Embryonic facial prominence (tissue), 1 donor: Measurements from ENCODE around the gene SIRT5.

ENCODE experiments used
- DNase-seq: peaks from one replicate; pipeline ENCODE4 v3.0.0-alpha.2; 2016; ENCODE audit errors: extremely low spot score

SIRT5 gene

DNA sequence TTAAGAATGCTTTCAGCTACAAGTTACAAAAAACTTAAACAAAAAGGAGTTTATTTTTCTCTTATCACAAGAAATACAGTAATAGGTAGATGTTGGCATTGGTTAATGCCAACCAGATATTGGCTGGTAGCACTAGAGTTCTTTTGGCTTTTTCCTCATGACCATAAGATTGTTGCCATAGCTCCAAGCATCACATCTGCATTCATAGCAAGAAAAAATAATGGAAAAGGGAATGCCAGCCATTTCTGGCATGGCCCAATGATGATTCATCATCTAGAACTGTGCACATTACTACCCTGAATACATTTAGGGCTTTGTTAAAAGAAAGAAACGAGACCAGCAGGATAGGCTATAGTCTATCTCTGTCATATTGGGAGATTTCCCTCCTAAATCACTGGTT, 20.8 kb upstream of the SIRT5 start:
- no peak for DNase-seq

DNA sequence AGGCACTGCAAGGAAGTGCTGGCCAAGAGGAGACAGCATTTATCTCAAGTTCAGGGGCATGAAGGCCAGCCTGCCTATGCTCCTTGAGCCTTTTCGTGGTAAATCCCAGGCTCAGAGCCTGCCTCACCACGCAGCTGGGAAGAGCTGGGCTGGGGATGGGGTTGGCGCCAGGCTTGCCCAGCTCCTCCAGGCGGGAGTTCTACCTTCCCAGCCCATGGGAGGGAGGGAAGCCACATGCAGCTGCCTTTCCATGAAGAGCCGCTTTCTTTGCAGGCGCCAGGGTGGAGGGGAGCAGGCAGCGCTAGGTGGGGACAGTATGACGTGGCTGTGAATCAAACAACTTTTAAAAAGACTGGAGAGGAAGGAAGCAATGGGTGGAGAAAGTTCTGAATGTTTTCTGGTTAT, 19.5 kb upstream of the SIRT5 start:
- no peak for DNase-seq

DNA sequence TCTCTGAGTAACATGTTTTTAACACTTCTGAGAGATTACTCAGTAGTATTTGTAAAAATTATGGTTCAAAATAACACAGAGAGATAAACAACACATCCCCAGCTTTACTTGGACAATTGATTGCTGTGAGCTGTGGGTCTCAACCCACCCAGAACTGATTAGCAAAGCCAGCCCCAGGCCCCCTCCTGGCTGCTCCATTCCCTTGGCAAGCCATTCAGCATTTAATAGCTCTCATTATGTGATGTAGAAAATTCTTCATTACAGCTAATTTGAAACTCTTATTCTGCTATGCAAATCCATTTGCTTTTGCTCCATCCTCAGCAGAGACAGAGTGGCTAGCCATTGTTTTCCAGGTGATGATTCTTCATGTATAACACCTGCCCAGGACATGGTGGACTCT, 16.6 kb upstream of the SIRT5 start:
- no peak for DNase-seq

DNA sequence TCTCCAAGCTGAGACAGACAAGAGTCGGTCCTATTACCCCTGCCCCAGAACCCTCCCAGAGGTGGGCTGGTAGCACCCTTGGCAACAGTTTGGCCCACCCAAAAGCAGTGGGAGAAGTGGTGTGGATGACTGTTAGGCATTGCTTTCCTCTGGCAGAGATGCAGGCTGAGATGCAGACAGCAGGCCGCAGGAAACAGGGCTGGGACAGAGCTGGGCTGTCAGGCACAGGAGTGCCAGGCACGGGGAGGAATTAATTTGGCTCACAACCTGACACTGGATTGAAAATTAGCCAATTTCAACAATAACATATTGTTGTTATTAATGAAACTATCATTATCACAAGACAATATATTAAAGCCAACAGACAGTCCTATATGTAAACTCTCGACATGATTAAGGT, 15.7 kb upstream of the SIRT5 start:
- DNase-seq, result no peak

DNA sequence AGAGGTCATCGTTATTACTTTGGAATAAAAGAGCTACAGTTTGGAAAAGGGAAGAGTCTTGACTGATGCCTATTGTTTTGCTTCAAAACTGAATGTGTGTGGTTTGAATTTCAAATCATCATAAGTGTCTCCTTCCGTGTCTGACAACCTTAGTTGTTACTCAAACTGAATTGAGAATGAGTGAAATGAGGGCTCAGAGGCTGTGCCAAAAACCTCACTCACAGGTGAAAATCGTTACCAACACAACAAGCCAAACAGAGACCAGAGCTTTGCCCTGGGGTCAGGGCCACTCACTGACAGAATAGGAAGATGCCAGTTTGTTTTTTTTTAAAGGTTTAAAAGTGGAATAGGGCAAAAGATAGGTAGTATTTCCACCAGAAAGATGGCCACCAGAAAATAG, 15.2 kb upstream of the SIRT5 start:
- no peak for DNase-seq

DNA sequence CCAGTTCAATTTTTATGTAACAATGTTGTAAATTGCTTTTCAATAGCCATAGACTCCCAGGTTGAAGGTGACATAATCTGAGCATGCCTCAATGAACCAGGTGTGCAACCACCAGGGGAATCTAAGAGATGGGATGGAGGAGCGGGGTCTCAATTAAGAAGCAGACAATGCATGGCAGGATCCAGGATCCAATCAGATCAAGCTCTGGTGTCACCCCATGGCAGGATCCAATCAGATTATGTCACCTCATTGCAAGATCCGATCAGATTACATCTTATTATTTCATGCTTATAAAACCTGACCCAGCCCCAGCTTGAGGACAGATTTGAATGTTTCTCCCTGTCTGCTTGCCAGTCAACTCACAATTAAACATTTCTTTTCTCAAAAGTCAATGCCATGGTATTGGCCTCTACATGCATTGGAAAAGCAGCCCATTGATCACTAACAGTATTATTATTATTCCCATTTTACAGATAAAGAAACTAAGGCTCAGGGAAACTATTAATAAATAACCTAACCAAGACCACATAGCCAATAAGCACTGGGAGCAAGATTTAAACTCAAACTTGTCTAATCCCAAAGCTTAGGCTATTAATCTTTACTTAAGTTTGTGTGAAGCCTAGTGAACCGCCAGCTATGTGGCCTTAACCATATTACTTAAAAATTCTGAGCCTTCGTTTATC, 14.3 kb upstream of the SIRT5 start:
- DNase-seq, result no peak

DNA sequence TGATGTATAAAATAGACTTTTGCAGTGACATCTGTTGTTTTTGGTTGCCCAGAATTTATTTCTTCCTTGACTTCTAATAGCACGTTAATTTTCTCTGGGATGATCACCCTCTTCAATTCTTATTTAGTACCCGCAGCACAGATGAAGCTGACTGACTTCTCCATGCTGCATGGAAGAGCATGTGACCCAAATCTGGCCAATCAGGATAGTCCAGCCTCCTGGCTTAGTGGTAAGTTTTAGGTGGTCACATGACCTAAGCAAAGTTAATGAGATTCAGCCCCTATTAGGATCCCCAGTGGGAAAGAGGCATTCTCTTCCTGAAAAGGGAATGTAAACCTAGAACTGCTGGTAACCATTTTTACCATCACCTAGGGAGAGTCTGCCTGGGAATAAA, 13.8 kb upstream of the SIRT5 start:
- DNase-seq, result no peak

DNA sequence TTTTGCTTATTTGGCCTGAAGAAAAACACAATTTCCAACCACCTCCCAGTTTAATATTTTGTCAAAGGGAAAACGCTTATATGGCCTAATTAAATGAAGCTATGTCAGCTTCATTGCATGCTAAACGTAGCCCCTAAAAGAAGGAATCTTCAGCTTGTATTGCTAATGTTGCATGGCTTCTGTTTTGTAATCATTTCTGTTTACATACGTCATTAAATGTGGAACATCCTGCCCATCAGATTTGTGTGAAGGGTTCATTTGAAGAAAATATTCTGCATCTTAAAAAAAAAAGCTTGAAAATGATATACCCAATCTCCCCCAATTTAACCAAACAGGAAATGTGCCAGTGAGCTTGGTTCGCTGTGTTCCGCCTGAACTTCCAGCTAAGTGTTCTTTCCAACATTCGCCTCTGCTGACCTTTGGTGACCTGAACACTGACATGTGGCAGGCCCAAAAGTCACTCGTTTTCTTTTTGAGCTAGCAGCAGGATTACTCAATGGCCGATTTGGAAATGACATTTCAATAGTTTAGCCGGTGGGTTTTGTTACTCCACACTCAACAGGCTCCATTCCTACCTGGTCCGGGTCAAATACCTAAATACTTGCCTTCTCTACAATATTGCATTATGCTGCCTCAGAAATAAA, 12.7 kb upstream of the SIRT5 start:
- no peak for DNase-seq

DNA sequence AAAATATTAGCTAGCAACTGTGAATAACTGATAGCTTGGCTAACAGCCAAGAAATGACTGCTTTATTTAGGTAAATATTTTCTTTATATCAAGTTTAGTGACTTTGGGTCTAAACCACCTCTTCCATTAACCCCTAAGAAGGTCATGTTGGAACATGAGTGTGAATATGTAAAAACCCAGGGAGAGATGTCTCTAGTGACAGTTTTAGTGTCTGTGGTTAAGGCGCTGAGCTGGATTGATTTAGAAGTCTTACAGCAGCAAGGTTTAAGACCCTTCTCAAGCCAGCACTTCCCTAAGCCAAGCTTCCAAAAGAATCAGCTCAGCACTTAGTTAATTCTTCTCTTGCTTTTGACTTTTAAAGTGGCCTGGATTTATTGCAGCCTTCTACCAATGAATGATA, 11.4 kb upstream of the SIRT5 start:
- DNase-seq, result no peak

DNA sequence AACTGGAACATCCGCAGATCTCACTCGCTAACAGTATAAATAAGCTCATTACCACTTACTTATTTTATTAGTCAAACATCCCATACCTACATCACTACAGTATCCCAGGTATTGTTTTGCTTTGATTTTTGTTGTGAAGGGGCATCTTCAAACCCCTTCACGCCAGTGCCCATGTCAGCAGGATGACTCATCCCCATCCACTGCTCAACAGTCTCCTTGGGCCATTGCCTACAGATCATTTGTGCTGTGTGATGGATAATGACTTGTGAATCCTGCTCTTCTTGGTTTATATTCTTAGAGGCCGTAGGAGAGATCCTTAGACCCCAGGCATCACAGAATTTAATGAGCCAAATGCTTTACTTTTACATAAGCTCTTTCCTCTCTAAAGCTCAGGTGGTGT, 8.5 kb upstream of the SIRT5 start:
- DNase-seq, result no peak

DNA sequence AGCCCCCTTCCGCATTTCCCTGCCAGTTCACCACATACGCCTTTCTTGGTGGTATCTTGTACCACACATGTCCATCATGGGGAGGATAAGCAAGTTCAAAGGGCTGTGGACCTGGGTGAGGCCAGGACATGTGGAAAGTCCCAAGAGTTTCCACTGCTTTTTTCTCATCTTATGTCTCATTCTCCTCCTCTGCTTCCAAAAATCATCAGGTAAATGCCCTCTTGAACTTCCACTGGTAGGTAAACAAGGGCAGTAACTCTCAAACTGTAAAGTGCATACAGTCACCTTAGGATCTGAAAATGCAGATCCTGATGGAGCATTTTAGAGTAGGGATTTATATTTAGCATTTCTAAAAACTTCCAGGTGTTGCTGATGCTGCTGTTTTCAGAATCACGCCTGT, 7.9 kb upstream of the SIRT5 start:
- DNase-seq, result no peak

DNA sequence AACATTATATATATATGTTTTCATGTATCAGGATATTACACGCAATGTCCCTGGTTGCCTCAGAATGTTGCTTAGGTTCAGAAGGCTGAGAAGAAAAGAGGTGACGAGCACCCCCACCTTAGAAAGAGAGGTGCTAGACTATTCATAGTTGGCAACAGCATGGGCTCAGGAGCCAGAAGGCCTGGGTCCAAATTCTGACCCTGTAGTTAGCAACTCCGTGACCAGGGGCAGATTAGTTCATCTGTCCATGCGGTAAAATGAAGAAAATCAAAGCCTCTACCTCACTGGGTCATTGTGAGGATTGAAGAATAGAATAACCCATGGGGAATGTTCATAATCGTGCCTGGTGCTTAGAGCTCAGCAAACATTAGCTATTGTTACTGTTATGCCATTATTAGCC, 5.4 kb upstream of the SIRT5 start:
- no peak for DNase-seq

DNA sequence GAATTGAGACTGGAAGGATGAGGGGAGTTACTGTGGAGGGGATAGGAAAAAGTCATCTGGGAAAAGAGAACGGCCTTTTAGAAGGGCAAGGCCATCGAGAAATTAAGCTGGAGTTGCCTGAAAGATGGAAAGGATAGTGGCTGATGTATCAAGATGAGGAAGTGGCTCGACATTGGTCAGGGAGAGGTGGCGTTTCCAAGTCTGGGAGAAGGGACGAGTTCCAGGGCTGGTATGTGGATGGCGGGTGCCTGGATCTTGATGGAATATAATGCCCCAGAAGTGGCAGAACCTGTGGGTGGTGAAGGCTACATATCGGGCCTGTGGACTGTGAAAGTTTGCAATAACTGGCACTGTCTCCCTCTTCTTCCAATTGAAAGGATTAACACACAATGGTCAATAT, 2.2 kb upstream of the SIRT5 start:
- DNase-seq, result no peak

DNA sequence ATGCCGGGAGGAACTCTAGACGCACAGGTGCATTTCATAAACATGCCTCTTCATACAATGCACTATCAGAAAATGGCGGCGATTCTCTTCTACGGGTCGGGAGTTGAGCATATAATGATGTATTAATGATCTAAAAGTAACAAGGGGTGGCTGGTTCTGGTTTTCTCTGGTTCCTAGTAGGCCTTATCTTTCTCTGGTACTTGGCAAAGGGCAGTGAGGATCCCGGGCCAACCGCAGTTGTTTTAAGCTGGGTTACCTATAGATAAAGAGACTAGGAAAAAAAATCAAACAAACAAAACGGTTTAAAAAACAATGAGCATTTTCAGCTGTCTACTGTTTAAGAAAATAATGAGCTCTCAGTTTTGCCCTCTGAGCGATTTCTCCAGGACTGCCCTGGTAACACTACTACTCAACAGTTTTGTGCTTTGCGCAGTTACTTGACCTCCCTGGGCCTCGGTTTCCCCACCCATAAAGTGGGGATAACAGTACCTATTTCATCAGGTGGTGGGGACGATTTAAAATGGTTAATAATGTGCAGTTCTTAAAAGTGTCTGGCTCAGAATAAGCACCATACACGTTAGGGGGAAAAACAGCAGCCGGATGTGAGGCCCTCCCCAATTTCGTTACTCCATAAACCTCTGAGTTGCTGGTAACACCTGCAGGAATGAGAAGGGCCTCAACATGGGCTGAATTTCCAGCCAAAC, 1.3 kb upstream of the SIRT5 start:
- no peak for DNase-seq

DNA sequence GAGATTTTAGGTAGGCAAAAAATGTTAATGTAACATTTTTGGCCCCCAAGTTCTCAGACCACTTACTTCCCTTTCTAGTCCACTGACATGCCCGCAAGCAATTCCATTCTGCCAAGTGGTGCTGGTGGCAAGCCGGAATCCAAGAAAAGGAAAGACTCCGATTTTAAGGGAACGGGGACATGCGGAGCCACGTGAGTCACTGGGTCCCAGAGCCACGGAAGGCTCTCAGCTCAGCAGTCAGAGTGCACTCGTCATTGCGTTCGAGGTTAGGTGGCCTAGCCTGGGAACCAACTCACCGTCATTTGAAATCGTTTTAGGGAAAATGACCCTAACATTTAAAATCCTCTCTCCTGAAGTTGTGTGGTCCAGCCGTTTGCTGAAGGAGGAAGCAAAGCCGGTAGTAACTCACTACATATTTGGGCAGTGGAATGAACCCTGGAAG, 711 bp upstream of the SIRT5 start:
- DNase-seq, result no peak

DNA sequence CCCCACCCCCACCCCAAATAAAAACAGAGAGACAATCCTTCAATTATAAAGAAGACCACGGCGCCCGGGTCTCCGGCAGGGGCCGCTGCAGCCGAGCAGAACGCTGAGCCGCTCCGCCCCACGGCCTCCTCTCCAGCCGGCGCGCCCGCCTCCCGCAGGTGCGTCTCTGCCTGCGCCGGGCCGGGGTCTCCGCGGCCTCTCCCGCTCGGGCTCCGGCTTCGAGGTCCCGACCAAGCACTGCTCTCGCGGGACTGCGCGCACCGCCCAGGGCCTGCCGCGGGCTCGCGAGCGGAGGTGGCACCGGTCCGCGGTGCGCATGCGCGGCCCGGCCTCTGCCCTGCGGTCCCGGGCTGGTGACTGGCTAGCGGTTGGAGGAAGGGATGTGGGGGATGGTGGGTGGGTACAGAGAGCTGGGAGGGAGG, 241 bp upstream of the SIRT5 start:
- DNase-seq, result peak; percentile 90

DNA sequence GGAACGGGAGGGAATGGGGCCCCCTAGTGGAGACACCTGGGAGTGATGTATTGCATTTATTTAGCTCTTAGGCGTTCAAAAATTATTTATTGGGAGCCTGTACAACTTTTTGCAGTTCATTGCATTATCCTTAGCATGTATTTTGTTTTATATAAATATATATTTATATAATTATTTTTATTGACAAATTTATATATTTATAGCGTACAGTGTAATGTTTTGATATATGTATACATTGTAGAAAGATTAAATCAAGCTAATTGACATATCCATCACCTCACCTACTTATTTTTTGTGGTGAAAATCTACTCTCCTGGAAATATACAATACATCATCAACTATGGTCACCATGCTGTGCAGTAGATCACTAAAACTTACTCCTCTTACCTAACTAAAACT, 975 bp downstream of the SIRT5 start:
- DNase-seq, result no peak

DNA sequence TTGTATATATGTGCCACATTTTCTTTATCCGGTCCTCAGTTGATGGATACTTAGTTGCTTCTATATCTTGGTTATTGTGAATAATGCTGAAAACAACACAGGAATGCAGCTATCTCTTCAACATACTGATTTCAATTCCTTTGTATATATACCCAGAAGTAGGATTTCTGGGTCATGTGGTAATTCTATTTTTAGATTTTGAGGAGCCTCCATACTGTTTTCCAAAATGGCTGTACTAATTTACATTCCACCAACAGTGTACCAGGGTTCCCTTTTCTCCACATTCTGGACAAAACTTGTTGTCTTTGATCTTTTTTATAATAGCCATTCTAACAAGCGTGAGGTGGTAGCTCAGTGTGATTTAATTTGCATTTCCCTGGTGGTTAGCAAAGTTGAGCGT, 1.6 kb downstream of the SIRT5 start:
- no peak for DNase-seq

DNA sequence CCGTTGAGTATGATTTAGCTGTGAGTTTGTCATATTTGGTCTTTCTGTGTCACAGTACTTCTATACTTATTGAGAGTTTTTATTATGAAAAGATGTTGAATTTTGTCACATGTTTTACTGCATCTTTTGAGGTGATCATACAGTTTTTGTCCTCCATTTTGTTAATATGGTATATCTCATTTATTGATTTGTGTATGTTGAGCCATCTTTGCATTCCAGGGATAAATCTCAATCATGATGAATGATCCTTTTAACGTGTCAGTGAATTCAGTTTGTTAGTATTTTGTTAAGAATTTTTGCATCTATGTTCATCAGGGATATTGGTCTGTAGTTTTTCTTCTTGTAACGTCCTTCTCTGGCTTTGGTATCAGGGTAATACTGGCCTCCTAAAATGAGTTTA, 3.5 kb downstream of the SIRT5 start:
- no peak for DNase-seq

DNA sequence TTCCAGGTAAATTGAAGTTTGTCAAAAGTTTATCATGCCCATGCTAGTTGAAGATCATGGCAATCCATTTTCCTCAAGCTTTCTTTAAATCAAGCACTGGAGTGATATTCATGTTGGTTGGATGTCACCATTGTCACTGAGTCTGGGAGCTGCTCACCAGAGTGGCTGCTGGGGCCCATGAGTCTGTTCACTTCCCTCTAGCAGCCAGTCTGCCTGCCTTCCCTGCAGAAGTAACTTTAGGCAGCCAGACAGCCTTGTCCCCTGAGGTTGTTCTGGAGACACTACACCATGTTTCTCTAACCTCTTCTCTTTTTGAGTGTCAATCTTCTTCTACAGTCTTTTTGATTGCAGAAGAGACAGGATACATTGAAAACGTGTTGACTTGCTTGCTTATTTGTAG, 5.5 kb downstream of the SIRT5 start:
- DNase-seq, result no peak

DNA sequence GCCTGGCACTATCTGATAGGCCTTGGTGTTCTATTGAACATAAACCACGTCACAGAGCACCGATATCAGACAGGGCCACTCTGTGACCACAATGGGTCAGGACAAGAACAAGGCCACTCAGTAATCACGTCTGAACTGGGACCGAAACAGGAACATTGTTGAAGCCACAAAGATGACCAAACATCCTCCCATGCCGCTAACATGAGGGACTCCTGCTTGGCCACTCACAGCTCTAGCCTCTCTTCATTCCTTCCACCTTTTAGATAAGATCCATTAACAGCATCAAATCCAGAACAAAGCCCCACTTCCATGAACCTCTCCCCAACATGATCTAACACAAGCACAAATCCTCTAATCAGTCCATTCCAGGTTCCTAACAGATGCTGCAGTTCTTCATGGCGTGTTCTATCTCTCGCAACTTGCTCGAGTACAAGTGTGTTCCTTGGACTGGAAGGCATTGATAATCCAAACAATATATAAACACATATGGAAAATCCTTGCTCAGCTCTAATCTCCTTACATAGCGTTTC, 7.4 kb downstream of the SIRT5 start:
- no peak for DNase-seq

DNA sequence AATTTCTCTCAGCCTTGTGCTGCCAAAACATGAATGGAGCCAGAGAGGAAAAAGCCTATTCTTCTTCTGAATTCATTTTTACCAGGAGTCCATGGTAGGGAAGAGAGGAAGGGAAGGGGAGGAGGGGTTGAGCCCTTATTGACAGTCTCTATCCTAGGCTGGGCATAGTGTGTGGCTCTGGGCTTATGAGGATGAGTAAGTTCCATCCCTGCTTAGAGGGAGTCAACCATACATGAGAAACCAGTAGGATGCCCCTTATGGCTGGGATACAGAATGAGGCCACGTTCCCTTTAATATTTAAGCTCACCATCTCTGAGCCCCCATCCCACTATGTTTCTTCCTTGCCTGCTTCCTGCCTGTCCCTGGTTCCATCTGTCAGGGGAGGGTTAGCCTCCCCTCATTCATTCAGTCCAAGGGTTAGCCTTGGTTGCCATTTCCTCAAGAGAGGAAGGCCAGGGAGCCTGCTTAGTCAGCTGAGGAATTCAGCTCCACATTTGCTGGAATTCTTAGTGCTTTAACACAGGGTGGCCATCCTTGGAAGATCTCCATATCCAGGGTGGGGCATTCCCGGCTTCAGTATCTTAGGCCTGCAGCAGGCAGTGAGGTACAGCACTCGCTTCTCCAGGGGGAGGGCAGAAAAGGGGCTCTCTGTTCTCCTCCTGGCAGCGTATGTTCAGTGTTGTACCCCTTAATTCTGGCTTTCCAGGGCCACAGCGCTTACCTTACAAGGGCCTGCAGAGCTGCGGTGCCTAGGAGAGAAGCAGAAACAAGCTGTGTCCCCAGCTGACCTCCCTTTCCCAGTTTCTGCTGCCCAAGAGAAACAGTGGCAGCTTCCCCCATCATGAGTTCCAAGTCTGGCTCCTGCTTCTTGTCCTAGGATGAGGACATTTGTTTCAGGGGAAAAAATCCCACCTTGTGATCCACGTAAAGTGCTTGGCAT, 12.5 kb downstream of the SIRT5 start:
- no peak for DNase-seq
